HEK293 (cell line): ENCODE data around the gene CLP1.
A peak's percentile ranks its signal among the peaks of the same experiment; 100 is the strongest.

Experiments used
- GLI2 ChIP-seq: fragments of 450-650 bp; formaldehyde crosslinking; IDR thresholded peaks from 2 replicates; pipeline ENCODE4; 2017; ENCODE audit warnings: missing biosample characterization, missing genetic modification characterization, low read depth, borderline replicate concordance
- HOXC10 ChIP-seq: sonication (generic); formaldehyde crosslinking; IDR thresholded peaks from 2 replicates; pipeline ENCODE4 v1.8.1; 2023; ENCODE audit warnings: mild to moderate bottlenecking, missing genetic modification reagents
- PATZ1 ChIP-seq: fragments of 450-650 bp; formaldehyde crosslinking; IDR thresholded peaks from 2 replicates; pipeline ENCODE4 v1.5.1; 2016; ENCODE audit warnings: missing biosample characterization, missing genetic modification characterization
- SCRT2 ChIP-seq: fragments of 450-650 bp; formaldehyde crosslinking; IDR thresholded peaks from 2 replicates; pipeline ENCODE4 v1.5.1; 2016; ENCODE audit warnings: missing biosample characterization, missing genetic modification characterization
- ZBTB44 ChIP-seq: fragments of 450-650 bp; IDR thresholded peaks from 2 replicates; pipeline ENCODE4 v1.5.1; 2018; ENCODE audit warnings: missing biosample characterization, mild to moderate bottlenecking, missing genetic modification characterization
- ZBTB6 ChIP-seq: fragments of 450-650 bp; formaldehyde crosslinking; IDR thresholded peaks from 2 replicates; pipeline ENCODE4 v1.5.1; 2017; ENCODE audit warnings: missing biosample characterization, missing genetic modification characterization
- ZNF18 ChIP-seq: fragments of 450-650 bp; formaldehyde crosslinking; IDR thresholded peaks from 2 replicates; pipeline ENCODE4 v1.5.1; 2016; ENCODE audit warnings: missing biosample characterization, missing genetic modification characterization
- ZNF221 ChIP-seq: fragments of 450-650 bp; formaldehyde crosslinking; IDR thresholded peaks from 2 replicates; pipeline ENCODE4 v1.5.1; 2017; ENCODE audit warnings: missing biosample characterization, missing genetic modification characterization, borderline replicate concordance
- ZNF266 ChIP-seq: fragments of 450-650 bp; formaldehyde crosslinking; IDR thresholded peaks from 2 replicates; pipeline ENCODE4 v1.5.1; 2016; ENCODE audit warnings: missing biosample characterization, missing genetic modification characterization, low read depth
- ZNF280D ChIP-seq: fragments of 450-650 bp; formaldehyde crosslinking; IDR thresholded peaks from 2 replicates; pipeline ENCODE4 v1.5.1; 2016; ENCODE audit warnings: missing biosample characterization, missing genetic modification characterization
- ZNF302 ChIP-seq: fragments of 450-650 bp; formaldehyde crosslinking; IDR thresholded peaks from 2 replicates; pipeline ENCODE4 v1.5.1; 2016; ENCODE audit warnings: missing biosample characterization, missing genetic modification characterization, low read depth
- ZNF341 ChIP-seq: fragments of 450-650 bp; formaldehyde crosslinking; IDR thresholded peaks from 2 replicates; pipeline ENCODE4; 2016; ENCODE audit warnings: low read depth, missing biosample characterization, missing genetic modification characterization
- ZNF391 ChIP-seq: fragments of 450-650 bp; formaldehyde crosslinking; IDR thresholded peaks from 2 replicates; pipeline ENCODE4 v1.5.1; 2016; ENCODE audit warnings: low read depth, missing biosample characterization, missing genetic modification characterization, borderline replicate concordance
- ZNF473 ChIP-seq: fragments of 450-650 bp; formaldehyde crosslinking; IDR thresholded peaks from 2 replicates; pipeline ENCODE4 v1.5.1; 2017; ENCODE audit warnings: missing biosample characterization, missing genetic modification characterization
- ZNF658 ChIP-seq: fragments of 450-650 bp; formaldehyde crosslinking; IDR thresholded peaks from 2 replicates; pipeline ENCODE4; 2016; ENCODE audit warnings: missing biosample characterization, missing genetic modification characterization
- ZNF704 ChIP-seq: fragments of 450-650 bp; formaldehyde crosslinking; IDR thresholded peaks from 2 replicates; pipeline ENCODE4 v1.5.1; 2016; ENCODE audit warnings: missing biosample characterization, missing genetic modification characterization
- ZSCAN23 ChIP-seq: fragments of 450-650 bp; formaldehyde crosslinking; IDR thresholded peaks from 2 replicates; pipeline ENCODE4 v1.5.1; 2016; ENCODE audit warnings: missing biosample characterization, missing genetic modification characterization
- TF ChIP-seq, protein P1 (sequence below): sonication (generic); formaldehyde crosslinking; IDR thresholded peaks from 2 replicates; pipeline ENCODE4 v1.8.1; 2022; ENCODE audit warnings: mild to moderate bottlenecking, moderate library complexity, missing genetic modification reagents
- TF ChIP-seq, protein P2 (sequence below): fragments of 450-650 bp; formaldehyde crosslinking; IDR thresholded peaks from 2 replicates; pipeline ENCODE4 v1.5.1; 2016; ENCODE audit warnings: missing biosample characterization, missing genetic modification characterization
- TF ChIP-seq, protein P3 (sequence below): fragments of 450-650 bp; formaldehyde crosslinking; IDR thresholded peaks from 2 replicates; pipeline ENCODE4 v1.5.1; 2016; ENCODE audit warnings: missing biosample characterization, missing genetic modification characterization

CLP1 gene

GRCh38 chr11:57638005-57638781 is 19.4 kb upstream of the CLP1 start (continued):
- TF ChIP-seq PATZ1, result peak; percentile 60; the same call in 1 of the 2 replicates
- no peak for TF ChIP-seq ZNF704 (tag by site-specific recombination)
- TF ChIP-seq, protein P1, sequence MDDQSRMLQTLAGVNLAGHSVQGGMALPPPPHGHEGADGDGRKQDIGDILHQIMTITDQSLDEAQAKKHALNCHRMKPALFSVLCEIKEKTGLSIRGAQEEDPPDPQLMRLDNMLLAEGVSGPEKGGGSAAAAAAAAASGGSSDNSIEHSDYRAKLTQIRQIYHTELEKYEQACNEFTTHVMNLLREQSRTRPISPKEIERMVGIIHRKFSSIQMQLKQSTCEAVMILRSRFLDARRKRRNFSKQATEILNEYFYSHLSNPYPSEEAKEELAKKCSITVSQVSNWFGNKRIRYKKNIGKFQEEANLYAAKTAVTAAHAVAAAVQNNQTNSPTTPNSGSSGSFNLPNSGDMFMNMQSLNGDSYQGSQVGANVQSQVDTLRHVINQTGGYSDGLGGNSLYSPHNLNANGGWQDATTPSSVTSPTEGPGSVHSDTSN (CRISPR knock-in tag), result no peak
- TF ChIP-seq, protein P2, sequence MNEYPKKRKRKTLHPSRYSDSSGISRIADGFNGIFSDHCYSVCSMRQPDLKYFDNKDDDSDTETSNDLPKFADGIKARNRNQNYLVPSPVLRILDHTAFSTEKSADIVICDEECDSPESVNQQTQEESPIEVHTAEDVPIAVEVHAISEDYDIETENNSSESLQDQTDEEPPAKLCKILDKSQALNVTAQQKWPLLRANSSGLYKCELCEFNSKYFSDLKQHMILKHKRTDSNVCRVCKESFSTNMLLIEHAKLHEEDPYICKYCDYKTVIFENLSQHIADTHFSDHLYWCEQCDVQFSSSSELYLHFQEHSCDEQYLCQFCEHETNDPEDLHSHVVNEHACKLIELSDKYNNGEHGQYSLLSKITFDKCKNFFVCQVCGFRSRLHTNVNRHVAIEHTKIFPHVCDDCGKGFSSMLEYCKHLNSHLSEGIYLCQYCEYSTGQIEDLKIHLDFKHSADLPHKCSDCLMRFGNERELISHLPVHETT (tag by site-specific recombination), result no peak
- TF ChIP-seq, protein P3, sequence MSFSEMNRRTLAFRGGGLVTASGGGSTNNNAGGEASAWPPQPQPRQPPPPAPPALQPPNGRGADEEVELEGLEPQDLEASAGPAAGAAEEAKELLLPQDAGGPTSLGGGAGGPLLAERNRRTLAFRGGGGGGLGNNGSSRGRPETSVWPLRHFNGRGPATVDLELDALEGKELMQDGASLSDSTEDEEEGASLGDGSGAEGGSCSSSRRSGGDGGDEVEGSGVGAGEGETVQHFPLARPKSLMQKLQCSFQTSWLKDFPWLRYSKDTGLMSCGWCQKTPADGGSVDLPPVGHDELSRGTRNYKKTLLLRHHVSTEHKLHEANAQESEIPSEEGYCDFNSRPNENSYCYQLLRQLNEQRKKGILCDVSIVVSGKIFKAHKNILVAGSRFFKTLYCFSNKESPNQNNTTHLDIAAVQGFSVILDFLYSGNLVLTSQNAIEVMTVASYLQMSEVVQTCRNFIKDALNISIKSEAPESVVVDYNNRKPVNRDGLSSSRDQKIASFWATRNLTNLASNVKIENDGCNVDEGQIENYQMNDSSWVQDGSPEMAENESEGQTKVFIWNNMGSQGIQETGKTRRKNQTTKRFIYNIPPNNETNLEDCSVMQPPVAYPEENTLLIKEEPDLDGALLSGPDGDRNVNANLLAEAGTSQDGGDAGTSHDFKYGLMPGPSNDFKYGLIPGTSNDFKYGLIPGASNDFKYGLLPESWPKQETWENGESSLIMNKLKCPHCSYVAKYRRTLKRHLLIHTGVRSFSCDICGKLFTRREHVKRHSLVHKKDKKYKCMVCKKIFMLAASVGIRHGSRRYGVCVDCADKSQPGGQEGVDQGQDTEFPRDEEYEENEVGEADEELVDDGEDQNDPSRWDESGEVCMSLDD (tag by site-specific recombination), result peak; percentile 69
- no peak for TF ChIP-seq ZNF221
- TF ChIP-seq ZNF341 (tag by site-specific recombination), result peak; percentile 100
- TF ChIP-seq ZNF18 (tag by site-specific recombination), result no peak
- no peak for TF ChIP-seq ZBTB6
- no peak for TF ChIP-seq HOXC10 (CRISPR knock-in tag)
- no peak for TF ChIP-seq ZNF391
- TF ChIP-seq ZNF266, result no peak
- TF ChIP-seq GLI2 (tag by site-specific recombination), result no peak
- TF ChIP-seq ZNF302 (tag by site-specific recombination), result no peak
- TF ChIP-seq ZNF473 (tag by site-specific recombination), result no peak
- no peak for TF ChIP-seq ZSCAN23
- no peak for TF ChIP-seq ZBTB44 (tag by site-specific recombination)
- TF ChIP-seq ZNF280D, result no peak
- TF ChIP-seq ZNF658 (tag by site-specific recombination), result no peak
- no peak for TF ChIP-seq SCRT2
